ENCODE data around the gene FITM1.

Gene FITM1

GRCh38 chr14:24114532-24115421 lies 15.7 kb upstream of the FITM1 start, which contains the start of the genes DCAF11 and NRL:
DCAF11 (plus strand) TSS chr14:24114777; CDS start chr14:24115595, 818 bp downstream.
NRL (minus strand) TSS chr14:24114949; CDS start chr14:24082848, 32,101 bp downstream.
- TF ChIP-seq CTCF (IDR thresholded peaks at IDR 0.05; ENCODE audit: low read depth, low read length) = no peak
- peaks cover 35% of the 10 kb centered on the region for H3K36me3 ChIP-seq
- H3K9me3 ChIP-seq (ENCODE audit: severe bottlenecking) = no peaks in the 10 kb centered on the region
- peak within 1 kb of the TSS; percentile 97 for H3K27ac ChIP-seq
- DNase-seq = peak; percentile 99
- peak within 1 kb of the TSS; percentile 72 for H3K4me3 ChIP-seq (ENCODE audit: low read depth, low read length)
- H3K27me3 ChIP-seq (ENCODE audit: insufficient read depth, low read depth, severe bottlenecking) = no peaks in the 10 kb centered on the region

GRCh38 chr14:24115422-24116127 lies 14.9 kb upstream of the FITM1 start:
- Histone ChIP-seq H3K4me3 (ENCODE audit: low read depth, low read length) (peak overlapping the region; percentile 72), H3K27me3 (ENCODE audit: insufficient read depth, low read depth, severe bottlenecking) (no peaks in the 10 kb centered on the region), H3K36me3 (peaks cover 37% of the 10 kb centered on the region), H3K27ac (peak overlapping the region; percentile 45), H3K9me3 (ENCODE audit: severe bottlenecking) (no peaks in the 10 kb centered on the region)
- DNase-seq = no peak
- no peak for TF ChIP-seq CTCF (IDR thresholded peaks at IDR 0.05; ENCODE audit: low read depth, low read length)

- no peak overlapping the region for H3K27ac ChIP-seq
- H3K4me3 ChIP-seq (ENCODE audit: low read depth, low read length) = no peak overlapping the region
- H3K36me3 ChIP-seq = peaks cover 44% of the 10 kb centered on the region
- H3K27me3 ChIP-seq (ENCODE audit: insufficient read depth, low read depth, severe bottlenecking) = no peaks in the 10 kb centered on the region
- no peak for TF ChIP-seq CTCF (IDR thresholded peaks at IDR 0.05; ENCODE audit: low read depth, low read length)
- DNase-seq = no peak
- no peaks in the 10 kb centered on the region for H3K9me3 ChIP-seq (ENCODE audit: severe bottlenecking)
Measured at GRCh38 chr14:24116128-24116814, 14.2 kb upstream of the FITM1 start.

- Histone ChIP-seq H3K9me3 (ENCODE audit: severe bottlenecking) (no peaks in the 10 kb centered on the region), H3K4me3 (ENCODE audit: low read depth, low read length) (no peak overlapping the region), H3K27me3 (ENCODE audit: insufficient read depth, low read depth, severe bottlenecking) (no peaks in the 10 kb centered on the region), H3K27ac (no peak overlapping the region), H3K36me3 (peaks cover 47% of the 10 kb centered on the region)
- no peak for TF ChIP-seq CTCF (IDR thresholded peaks at IDR 0.05; ENCODE audit: low read depth, low read length)
- no peak for DNase-seq
Measured at GRCh38 chr14:24117179-24117578, 13.3 kb upstream of the FITM1 start.

GRCh38 chr14:24119691-24120090 lies 10.8 kb upstream of the FITM1 start:
- H3K4me3 ChIP-seq (ENCODE audit: low read depth, low read length) = no peak overlapping the region
- H3K36me3 ChIP-seq = peaks cover 57% of the 10 kb centered on the region
- no peak for DNase-seq
- H3K27ac ChIP-seq = no peak overlapping the region
- no peak for TF ChIP-seq CTCF (IDR thresholded peaks at IDR 0.05; ENCODE audit: low read depth, low read length)
- H3K9me3 ChIP-seq (ENCODE audit: severe bottlenecking) = no peaks in the 10 kb centered on the region
- H3K27me3 ChIP-seq (ENCODE audit: insufficient read depth, low read depth, severe bottlenecking) = no peaks in the 10 kb centered on the region

Measured in WERI-Rb-1 (cell line).